Spleen (tissue), 7 donors: ENCODE measurements around the gene OSBPL10.

ENCODE experiments used
- POLR2A ChIP-seq, 3 donors: fragments of 450-650 bp; IDR thresholded peaks; one replicate each; pipeline ENCODE4 v1.5.1; 2017; ENCODE audit warnings: antibody characterized with exemption in 3 of 3, mild to moderate bottlenecking in 1 of 3
- POLR2AphosphoS5 ChIP-seq, 3 donors: sonication (generic); formaldehyde crosslinking; IDR thresholded peaks; one replicate each; pipeline ENCODE4 v1.5.1; 2017; ENCODE audit warnings: antibody characterized with exemption in 3 of 3
- TF ChIP-seq, protein P1 (sequence below), 11 experiments: fragments of 200-600 bp in 7 of 11; fragments of 450-650 bp in 4 of 11; sonication (generic) in 4 of 11; IDR thresholded peaks in 8 of 11; conservative IDR thresholded peaks in 3 of 11; 1 replicate in 7 of 11; 2 replicates in 4 of 11; pipeline versions ENCODE4 v1.4.0 to v1.8.0; 2016 to 2021; ENCODE audit warnings: antibody characterized with exemption in 11 of 11, inconsistent platforms in 4 of 11, mild to moderate bottlenecking in 1 of 11
- donor health status: DM: no; HTN: no; CAD: no; lungs with moderate emphysema.
- donor health status: DM: no; HTN: no; CAD: no.
- donor health status: DM: no; HTN: no; CAD: no.

DNA sequence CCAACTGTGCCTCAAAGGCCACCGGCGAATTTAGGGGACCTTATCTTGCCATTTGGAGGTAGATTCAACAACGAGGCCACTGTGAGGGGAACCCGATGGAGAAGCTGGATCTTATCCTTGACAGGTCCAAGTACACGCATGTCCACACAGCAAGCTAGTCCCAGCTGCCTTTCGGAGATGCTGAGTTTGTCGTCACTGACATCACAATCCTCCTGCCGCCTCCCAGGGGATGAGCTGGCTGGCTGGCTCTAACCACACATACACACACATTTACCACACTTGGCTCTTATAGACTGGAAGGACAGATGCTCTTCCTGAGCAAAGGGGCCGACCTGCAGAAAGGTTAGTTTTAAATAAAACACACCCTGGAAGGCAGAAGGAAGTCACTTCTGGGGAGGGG is 272.1 kb downstream of the OSBPL10 start:
- no peak for TF ChIP-seq POLR2A (IDR thresholded peaks at IDR 0.05)
- TF ChIP-seq, protein P1, sequence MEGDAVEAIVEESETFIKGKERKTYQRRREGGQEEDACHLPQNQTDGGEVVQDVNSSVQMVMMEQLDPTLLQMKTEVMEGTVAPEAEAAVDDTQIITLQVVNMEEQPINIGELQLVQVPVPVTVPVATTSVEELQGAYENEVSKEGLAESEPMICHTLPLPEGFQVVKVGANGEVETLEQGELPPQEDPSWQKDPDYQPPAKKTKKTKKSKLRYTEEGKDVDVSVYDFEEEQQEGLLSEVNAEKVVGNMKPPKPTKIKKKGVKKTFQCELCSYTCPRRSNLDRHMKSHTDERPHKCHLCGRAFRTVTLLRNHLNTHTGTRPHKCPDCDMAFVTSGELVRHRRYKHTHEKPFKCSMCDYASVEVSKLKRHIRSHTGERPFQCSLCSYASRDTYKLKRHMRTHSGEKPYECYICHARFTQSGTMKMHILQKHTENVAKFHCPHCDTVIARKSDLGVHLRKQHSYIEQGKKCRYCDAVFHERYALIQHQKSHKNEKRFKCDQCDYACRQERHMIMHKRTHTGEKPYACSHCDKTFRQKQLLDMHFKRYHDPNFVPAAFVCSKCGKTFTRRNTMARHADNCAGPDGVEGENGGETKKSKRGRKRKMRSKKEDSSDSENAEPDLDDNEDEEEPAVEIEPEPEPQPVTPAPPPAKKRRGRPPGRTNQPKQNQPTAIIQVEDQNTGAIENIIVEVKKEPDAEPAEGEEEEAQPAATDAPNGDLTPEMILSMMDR (IDR thresholded peaks at IDR 0.05 in 8 of 11, conservative IDR thresholded peaks at IDR 0.05 in 3 of 11): no peak
- TF ChIP-seq POLR2AphosphoS5 (IDR thresholded peaks at IDR 0.05): no peak
